BJ (cell line): ENCODE results near the gene ETV6. TPM values are rescaled to one million over a fixed set of nuclear protein-coding genes. Genes with fewer than 3 reads are reported as not detected.

Source experiments
- CTCF ChIA-PET: fragments of 350-600 bp; formaldehyde crosslinking; extraction: SDS; loops from one replicate; lab custom pipeline; 2021; ENCODE audit warnings: antibody characterized with exemption, inconsistent platforms; lab: Yijun Ruan, JAX
- POLR2A ChIA-PET: fragments of 300-600 bp; sonication (Branson Sonifier 250); formaldehyde crosslinking; extraction: SDS; loops from one replicate; lab custom pipeline; 2021; ENCODE audit warnings: antibody characterized with exemption; lab: Charles Lee
- DNase-seq: peaks from one replicate; pipeline ENCODE4 v3.0.0-alpha.2; 2011; ENCODE audit warnings: low read depth
- H3K27me3 ChIP-seq: 2 replicates; pipeline ENCODE4 v1.6.0; 2011; ENCODE audit warnings: low read length; ENCODE audit not compliant: control insufficient read depth, insufficient read depth
- H3K36me3 ChIP-seq: 2 replicates; pipeline ENCODE4 v1.5.1; 2011; ENCODE audit warnings: low read length; ENCODE audit not compliant: control insufficient read depth, insufficient read depth
- H3K4me3 ChIP-seq: 2 replicates; pipeline ENCODE4 v1.5.1; 2011; ENCODE audit warnings: low read depth, mild to moderate bottlenecking, control low read depth, low read length
- polyA plus RNA-seq: library from polyadenylated mRNA; depleted of rRNA; stranded (reverse); fragments of >200 nt; gene quantifications from 2 replicates; pipeline ENCODE4 v1.2.3, GENCODE V29; 2011
- TF ChIP-seq, protein P1 (sequence below): IDR thresholded peaks from 2 replicates; pipeline ENCODE4 v1.5.1; 2011; ENCODE audit warnings: low read depth, mild to moderate bottlenecking, control low read depth, inconsistent platforms, low read length, moderate library complexity; ENCODE audit not compliant: insufficient read depth

ETV6 gene
- polyA plus RNA-seq, 1 experiment, result 10.7 TPM

DNA sequence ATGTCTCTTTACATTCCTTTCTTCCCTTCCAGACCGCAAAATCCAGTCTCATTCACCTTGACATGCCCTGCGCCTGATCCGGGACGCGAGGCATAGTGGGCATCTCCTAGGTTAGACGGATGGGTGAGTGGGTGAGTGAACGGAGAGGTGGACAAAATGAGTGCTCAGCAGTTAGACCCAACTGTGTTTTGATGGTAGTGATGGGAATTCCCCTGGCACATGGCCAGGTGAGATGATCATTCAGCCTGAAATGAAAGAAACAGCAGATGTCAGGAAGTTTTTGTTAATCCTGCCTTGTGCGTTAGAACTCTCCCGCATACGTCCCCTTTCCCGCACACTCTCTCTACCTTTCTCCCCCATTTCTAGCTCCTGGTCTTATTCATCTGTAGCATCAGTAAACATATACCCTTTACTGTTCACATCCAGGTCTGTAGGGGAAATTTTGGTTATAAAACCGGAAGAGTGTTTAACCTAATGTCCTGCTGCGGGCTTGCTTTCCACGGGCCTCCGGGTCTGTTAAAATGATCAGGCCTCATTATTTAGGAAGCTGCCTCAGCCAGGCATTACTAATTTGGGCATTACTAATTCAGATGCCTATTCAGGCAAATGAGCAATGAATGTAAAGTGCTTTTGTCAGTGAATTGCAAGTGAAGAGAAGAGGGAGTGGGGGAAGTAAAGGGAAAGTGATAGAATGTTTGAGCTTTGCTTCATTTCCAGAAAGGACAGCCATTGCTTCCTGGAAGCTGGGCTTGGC lies 172.8 kb downstream of the ETV6 start:
- H3K36me3 ChIP-seq, result peaks cover 2% of the 10 kb centered on the region; the same call in 1 of the 2 replicates
- POLR2A ChIA-PET, result no interaction called here
- TF ChIP-seq, protein P1, sequence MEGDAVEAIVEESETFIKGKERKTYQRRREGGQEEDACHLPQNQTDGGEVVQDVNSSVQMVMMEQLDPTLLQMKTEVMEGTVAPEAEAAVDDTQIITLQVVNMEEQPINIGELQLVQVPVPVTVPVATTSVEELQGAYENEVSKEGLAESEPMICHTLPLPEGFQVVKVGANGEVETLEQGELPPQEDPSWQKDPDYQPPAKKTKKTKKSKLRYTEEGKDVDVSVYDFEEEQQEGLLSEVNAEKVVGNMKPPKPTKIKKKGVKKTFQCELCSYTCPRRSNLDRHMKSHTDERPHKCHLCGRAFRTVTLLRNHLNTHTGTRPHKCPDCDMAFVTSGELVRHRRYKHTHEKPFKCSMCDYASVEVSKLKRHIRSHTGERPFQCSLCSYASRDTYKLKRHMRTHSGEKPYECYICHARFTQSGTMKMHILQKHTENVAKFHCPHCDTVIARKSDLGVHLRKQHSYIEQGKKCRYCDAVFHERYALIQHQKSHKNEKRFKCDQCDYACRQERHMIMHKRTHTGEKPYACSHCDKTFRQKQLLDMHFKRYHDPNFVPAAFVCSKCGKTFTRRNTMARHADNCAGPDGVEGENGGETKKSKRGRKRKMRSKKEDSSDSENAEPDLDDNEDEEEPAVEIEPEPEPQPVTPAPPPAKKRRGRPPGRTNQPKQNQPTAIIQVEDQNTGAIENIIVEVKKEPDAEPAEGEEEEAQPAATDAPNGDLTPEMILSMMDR, result no peak
- H3K27me3 ChIP-seq, result no peaks in the 10 kb centered on the region
- DNase-seq, result no peak
- no peak overlapping the region for H3K4me3 ChIP-seq
- CTCF ChIA-PET, result interaction anchor here (0.6 to 0.8 kb wide), 3 partner anchors 7 to 241 kb away, joined by 3 to 5 read pairs (median 3); no protein-coding TSS in a partner anchor

GRCh38 chr12:11823043-11823442 lies 173.6 kb downstream of the ETV6 start:
- CTCF ChIA-PET, result interaction anchor here (0.8 kb wide), 1 partner anchor 241 kb away, joined by 5 read pairs; no protein-coding TSS in a partner anchor

GRCh38 chr12:11823593-11823992 lies 174.1 kb downstream of the ETV6 start:
- ChIA-PET POLR2A (no interaction called here), CTCF (interaction anchor here (0.7 kb wide), 1 partner anchor 242 kb away, joined by 3 read pairs; no protein-coding TSS in a partner anchor)
- Histone ChIP-seq H3K4me3 (no peak overlapping the region), H3K27me3 (no peaks in the 10 kb centered on the region), H3K36me3 (peaks cover 2% of the 10 kb centered on the region; the same call in 1 of the 2 replicates)
- TF ChIP-seq, protein P1, result no peak
- DNase-seq, result no peak

More at GRCh38 chr12:11823043-11823442, 173.6 kb downstream of the ETV6 start:
- peak; percentile 40 for DNase-seq
- Histone ChIP-seq H3K27me3 (no peaks in the 10 kb centered on the region), H3K4me3 (no peak overlapping the region), H3K36me3 (peaks cover 2% of the 10 kb centered on the region; the same call in 1 of the 2 replicates)
- TF ChIP-seq, protein P1, result no peak
- POLR2A ChIA-PET, result interaction anchor here (0.6 kb wide), 1 partner anchor 186 kb away, joined by 11 read pairs; no protein-coding TSS in a partner anchor

DNA sequence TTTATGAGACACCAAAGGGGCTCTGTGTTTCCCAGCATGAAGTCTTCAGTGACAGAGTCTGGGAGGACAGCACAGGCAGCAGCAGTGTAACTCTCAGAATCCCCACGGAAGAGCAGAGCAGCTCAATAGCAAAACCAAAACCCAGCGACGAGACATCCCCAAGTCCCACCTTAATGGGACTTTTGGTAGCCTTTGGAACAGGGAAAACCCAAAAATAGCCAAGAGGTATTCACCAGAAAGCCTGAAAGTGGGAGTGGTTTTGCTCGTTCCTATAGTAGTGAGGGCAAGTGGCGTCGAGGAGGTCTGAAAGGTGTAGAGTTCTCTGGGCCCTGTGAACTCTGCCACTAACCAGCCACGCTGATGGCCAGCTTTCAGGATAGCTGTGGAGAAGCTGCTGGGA lies 174.6 kb downstream of the ETV6 start:
- DNase-seq, result no peak
- Histone ChIP-seq H3K27me3 (no peaks in the 10 kb centered on the region), H3K4me3 (no peak overlapping the region), H3K36me3 (peaks cover 4% of the 10 kb centered on the region; the same call in 1 of the 2 replicates)
- ChIA-PET POLR2A (no interaction called here), CTCF (interaction anchor here (0.7 kb wide), 1 partner anchor 243 kb away, joined by 3 read pairs; no protein-coding TSS in a partner anchor)
- TF ChIP-seq, protein P1, result no peak

GRCh38 chr12:11824736-11825135 lies 175.3 kb downstream of the ETV6 start:
- TF ChIP-seq, protein P1, result no peak
- ChIA-PET POLR2A (no interaction called here), CTCF (no interaction called here)
- Histone ChIP-seq H3K4me3 (no peak overlapping the region), H3K36me3 (peaks cover 5% of the 10 kb centered on the region; the same call in 1 of the 2 replicates), H3K27me3 (no peaks in the 10 kb centered on the region)
- DNase-seq, result no peak
